RWPE1 (cell line): ENCODE measurements around the gene SYT1.

Source experiments
- CTCF ChIA-PET: fragments of 350-600 bp; sonication (Branson Sonifier 250); formaldehyde crosslinking; extraction: SDS; loops from one replicate; lab custom pipeline; 2021; lab: Yijun Ruan, JAX
- POLR2A ChIA-PET: fragments of 400-600 bp; formaldehyde crosslinking; extraction: SDS; loops from one replicate; lab custom pipeline; 2020; ENCODE audit warnings: antibody characterized with exemption; ENCODE audit not compliant: low non-redundant PET; lab: Yijun Ruan, JAX
- DNase-seq: peaks from one replicate; pipeline ENCODE4 v3.0.0; 2012; ENCODE audit warnings: low spot score
- H3K27ac ChIP-seq: fragments of 450-650 bp; 2 replicates; pipeline ENCODE4 v1.5.1; 2017
- TF ChIP-seq, protein P1 (sequence below): fragments of 450-650 bp; conservative IDR thresholded peaks from 2 replicates; pipeline ENCODE4 v1.5.1; 2017; ENCODE audit warnings: low read depth, mild to moderate bottlenecking

The SYT1 gene

DNA sequence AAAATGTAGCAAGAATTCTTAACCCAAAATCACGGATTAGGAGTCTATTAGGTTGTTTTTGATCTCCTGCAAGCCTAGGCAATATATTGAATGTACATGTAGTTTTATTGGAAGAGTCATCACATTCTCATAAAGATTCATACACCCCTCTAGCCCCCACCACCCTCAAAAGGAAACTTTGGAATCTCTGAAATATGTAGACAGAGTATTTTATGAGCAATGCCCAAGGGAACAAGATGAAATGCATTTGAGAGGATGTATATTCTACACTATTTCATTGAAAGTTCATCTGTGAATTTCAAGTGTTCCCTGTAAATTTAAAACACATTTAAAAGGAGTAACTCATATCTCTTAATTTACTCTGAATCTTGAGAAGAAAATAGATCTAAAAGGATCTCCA is 103.7 kb downstream of the SYT1 start:
- no peak for DNase-seq
- ChIA-PET CTCF (no interaction called here), POLR2A (no interaction called here)
- H3K27ac ChIP-seq = no peak overlapping the region
- TF ChIP-seq, protein P1, sequence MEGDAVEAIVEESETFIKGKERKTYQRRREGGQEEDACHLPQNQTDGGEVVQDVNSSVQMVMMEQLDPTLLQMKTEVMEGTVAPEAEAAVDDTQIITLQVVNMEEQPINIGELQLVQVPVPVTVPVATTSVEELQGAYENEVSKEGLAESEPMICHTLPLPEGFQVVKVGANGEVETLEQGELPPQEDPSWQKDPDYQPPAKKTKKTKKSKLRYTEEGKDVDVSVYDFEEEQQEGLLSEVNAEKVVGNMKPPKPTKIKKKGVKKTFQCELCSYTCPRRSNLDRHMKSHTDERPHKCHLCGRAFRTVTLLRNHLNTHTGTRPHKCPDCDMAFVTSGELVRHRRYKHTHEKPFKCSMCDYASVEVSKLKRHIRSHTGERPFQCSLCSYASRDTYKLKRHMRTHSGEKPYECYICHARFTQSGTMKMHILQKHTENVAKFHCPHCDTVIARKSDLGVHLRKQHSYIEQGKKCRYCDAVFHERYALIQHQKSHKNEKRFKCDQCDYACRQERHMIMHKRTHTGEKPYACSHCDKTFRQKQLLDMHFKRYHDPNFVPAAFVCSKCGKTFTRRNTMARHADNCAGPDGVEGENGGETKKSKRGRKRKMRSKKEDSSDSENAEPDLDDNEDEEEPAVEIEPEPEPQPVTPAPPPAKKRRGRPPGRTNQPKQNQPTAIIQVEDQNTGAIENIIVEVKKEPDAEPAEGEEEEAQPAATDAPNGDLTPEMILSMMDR = no peak

GRCh38 chr12:78970041-78970440 is 105.5 kb downstream of the SYT1 start:
- ChIA-PET CTCF (interaction anchor here (0.6 kb wide), 1 partner anchor 824 kb away, joined by 6 read pairs; no protein-coding TSS in a partner anchor), POLR2A (no interaction called here)
- H3K27ac ChIP-seq = no peak overlapping the region
- peak; percentile 11 for DNase-seq
- TF ChIP-seq, protein P1 = no peak

- no peak overlapping the region for H3K27ac ChIP-seq
- CTCF ChIA-PET = interaction anchor here (0.6 to 1.1 kb wide), 4 partner anchors 105 to 509 kb away, joined by 3 to 4 read pairs (median 3); no protein-coding TSS in a partner anchor
- TF ChIP-seq, protein P1 = no peak
- POLR2A ChIA-PET = no interaction called here
- no peak for DNase-seq
These were observed 112.8 kb downstream of the SYT1 start for GRCh38 chr12:78977304-78977867.

DNA sequence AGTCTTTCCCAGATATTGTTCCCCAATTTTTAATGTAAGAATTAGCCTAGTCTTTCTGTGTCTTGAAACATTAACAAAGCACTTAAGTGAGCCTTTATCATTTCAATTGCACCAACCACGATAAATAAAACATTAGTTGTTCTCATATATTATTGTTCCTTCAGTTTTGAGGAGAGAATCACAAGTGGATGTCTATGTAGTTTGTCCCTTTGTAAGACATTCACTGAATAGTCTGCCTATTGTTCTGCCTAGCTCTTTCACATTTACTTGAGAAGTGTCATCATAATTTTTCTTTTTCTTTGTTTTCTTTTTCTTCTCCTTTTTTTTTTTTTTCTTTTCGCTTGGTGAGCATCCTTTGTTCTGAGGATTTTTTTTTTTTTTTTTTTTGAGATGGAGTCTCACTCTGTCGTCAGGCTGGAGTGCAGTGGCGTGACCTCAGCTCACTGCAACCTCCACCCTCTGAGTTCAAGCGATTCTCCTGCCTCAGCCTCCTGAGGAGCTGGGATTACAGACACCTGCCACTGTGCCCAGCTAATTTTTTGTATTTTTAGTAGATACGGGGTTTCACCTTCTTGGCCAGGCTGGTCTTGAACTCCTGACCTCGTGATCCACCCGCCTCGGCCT is 129.7 kb downstream of the SYT1 start:
- ChIA-PET CTCF (interaction anchor here (0.7 kb wide), 1 partner anchor 432 kb away, joined by 3 read pairs; no protein-coding TSS in a partner anchor), POLR2A (no interaction called here)
- TF ChIP-seq, protein P1 = no peak

DNA sequence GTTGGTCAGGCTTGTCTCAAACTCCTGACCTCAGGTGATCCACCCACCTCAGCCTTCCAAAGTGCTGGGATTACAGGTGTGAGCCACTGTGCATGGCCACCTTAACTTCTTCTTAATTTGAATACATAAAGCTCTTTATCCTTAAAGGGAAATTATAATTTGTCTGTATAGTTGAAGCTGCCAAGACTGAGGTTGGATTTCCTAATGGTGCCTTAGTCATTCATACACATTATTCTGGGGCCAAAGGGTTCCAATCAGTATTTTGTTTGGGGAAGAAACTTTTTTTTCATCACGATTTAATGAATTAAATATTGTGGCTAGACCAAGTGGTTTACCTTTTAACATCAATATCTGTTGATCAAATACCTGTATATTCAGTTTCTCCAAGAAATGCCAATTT is 135.9 kb downstream of the SYT1 start:
- ChIA-PET CTCF (no interaction called here), POLR2A (no interaction called here)
- no peak for DNase-seq
- no peak overlapping the region for H3K27ac ChIP-seq
- TF ChIP-seq, protein P1 = no peak

More for the DNA sequence above, 129.7 kb downstream of the SYT1 start:
- no peak overlapping the region for H3K27ac ChIP-seq
- no peak for DNase-seq

GRCh38 chr12:79001404-79001803 is 136.8 kb downstream of the SYT1 start:
- H3K27ac ChIP-seq = no peak overlapping the region
- ChIA-PET POLR2A (no interaction called here), CTCF (interaction anchor here (0.5 kb wide), 1 partner anchor 379 kb away, joined by 3 read pairs; no protein-coding TSS in a partner anchor)
- DNase-seq = no peak
- TF ChIP-seq, protein P1 = no peak
